HUES6 (cell line): Measurements from ENCODE around the gene HIVEP3.

ENCODE experiments used
- H3K27ac ChIP-seq: 2 replicates; pipeline ENCODE4 v1.7.0; 2013; ENCODE audit warnings: low read depth, mild to moderate bottlenecking, low read length, inconsistent platforms
- H3K27me3 ChIP-seq: 2 replicates; pipeline ENCODE4 v1.6.1; 2013; ENCODE audit warnings: low read length; ENCODE audit not compliant: control insufficient read depth, insufficient read depth
- H3K36me3 ChIP-seq: 2 replicates; pipeline ENCODE4 v1.6.1; 2013; ENCODE audit warnings: low read length; ENCODE audit not compliant: control insufficient read depth, insufficient read depth
- H3K4me1 ChIP-seq: 2 replicates; pipeline ENCODE4 v1.6.1; 2013; ENCODE audit warnings: low read length; ENCODE audit not compliant: control insufficient read depth, insufficient read depth
- H3K4me3 ChIP-seq: 2 replicates; pipeline ENCODE4 v1.5.1; 2013; ENCODE audit warnings: low read depth, low read length
- H3K9ac ChIP-seq: one replicate; pipeline ENCODE4 v1.6.1; 2013; ENCODE audit warnings: mild to moderate bottlenecking, low read length
- H3K9me3 ChIP-seq: 2 replicates; pipeline ENCODE4 v1.6.1; 2013; ENCODE audit warnings: low read depth, low read length; ENCODE audit not compliant: control insufficient read depth, insufficient read depth

The HIVEP3 gene

DNA sequence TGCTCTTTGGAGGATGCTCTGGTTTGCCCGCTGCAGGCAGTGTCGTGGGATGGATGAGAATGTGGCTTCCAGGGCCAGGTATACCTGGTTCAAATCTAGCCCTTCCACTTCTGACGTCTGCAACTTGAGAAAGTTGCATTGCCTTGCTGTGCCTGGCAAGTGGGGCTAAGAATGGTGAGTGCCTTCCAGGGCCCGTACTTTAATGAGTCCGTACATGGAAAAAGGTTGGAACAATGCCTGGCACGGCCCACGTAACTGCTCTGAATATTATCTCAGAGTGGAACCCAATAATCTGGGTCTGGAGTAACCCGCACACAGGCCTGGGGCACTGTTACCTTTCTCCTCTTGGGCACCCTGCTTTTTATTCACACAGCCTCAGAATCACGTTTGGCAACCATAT is 287.6 kb downstream of the HIVEP3 start:
- Histone ChIP-seq H3K27me3 (no peaks in the 10 kb centered on the region), H3K4me1 (no peaks in the 10 kb centered on the region), H3K27ac (no peak overlapping the region), H3K4me3 (no peak overlapping the region), H3K36me3 (no peaks in the 10 kb centered on the region), H3K9ac (no peak overlapping the region), H3K9me3 (no peaks in the 10 kb centered on the region)

DNA sequence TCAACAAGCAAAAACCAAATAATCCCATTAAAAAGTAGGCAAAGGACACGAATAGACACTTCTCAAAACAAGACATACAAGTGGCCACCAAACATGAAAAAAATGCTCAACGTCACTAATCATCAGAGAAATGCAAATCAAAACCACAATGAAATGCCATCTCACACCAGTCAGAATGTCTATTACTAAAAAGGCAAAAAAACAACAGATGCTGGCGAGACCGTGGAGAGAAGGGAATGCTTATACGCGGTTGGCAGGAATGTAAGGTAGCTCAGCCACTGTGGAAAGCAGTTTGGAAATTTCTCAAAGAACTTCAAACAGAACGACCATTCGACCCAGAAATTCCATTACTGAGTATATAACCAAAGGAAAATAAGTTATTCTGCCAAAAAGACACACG is 289.2 kb downstream of the HIVEP3 start:
- Histone ChIP-seq H3K27ac (no peak overlapping the region), H3K9ac (no peak overlapping the region), H3K9me3 (no peaks in the 10 kb centered on the region), H3K36me3 (no peaks in the 10 kb centered on the region), H3K27me3 (no peaks in the 10 kb centered on the region), H3K4me3 (no peak overlapping the region), H3K4me1 (no peaks in the 10 kb centered on the region)

DNA sequence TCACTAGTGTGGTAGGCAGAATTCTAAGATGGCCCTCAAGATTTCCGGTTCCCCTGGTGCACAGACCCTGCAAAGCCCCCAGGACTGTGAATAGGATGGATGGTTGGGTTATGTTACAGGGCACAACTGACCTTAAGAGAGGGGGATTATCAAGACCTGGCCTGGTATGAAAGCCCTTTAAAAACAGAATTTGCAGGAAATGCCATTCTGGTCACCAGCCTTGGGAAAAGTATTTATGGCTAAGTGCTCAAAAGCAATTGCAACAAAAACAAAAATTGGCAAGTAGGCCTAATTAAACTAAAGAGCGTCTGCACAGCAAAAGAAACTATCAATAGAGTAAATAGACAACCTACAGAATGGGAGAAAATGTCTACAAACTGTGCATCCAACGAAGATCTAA is 289.6 kb downstream of the HIVEP3 start:
- Histone ChIP-seq H3K27ac (no peak overlapping the region), H3K9me3 (no peaks in the 10 kb centered on the region), H3K4me3 (no peak overlapping the region), H3K36me3 (no peaks in the 10 kb centered on the region), H3K27me3 (no peaks in the 10 kb centered on the region), H3K4me1 (no peaks in the 10 kb centered on the region), H3K9ac (no peak overlapping the region)

DNA sequence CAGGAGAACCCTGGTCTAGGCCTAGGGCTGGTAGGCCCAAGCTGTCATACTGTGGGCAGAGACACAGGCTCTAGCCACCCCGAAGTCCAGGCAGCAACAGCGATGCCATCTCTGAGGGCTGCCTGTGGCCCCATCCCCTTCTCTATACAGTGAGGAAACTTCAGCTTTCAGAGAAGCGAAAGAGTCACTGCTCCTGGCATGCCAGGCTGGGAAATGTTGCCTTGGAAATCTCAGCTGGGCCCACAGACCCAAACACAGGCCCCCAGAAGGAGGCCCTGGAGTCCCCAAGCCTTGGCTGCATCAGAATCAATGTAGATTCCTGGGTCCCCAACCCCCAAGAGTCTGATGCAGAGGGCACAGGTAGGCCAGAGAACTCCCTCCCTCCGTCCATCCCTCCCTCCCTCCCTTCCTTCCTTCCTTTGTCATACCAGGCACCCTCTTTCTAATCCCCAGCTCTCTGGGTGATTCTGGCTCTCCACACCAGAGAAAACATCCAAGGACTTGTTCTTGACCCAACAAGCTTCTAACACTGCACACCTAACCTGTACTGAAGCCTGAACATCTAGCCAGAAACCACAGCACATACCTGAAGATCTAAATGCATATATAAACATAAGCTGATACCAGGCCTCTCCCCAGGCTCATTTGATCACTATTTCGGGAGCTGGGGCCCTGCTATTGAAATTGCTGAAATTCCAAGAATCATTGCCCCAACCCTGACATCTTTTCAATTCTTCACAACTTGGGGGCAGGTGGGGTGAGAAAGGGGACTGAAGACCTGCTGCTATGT is 291.0 kb downstream of the HIVEP3 start:
- no peaks in the 10 kb centered on the region for H3K36me3 ChIP-seq
- H3K27ac ChIP-seq = no peak overlapping the region
- no peak overlapping the region for H3K4me3 ChIP-seq
- H3K9me3 ChIP-seq = no peaks in the 10 kb centered on the region
- H3K9ac ChIP-seq = no peak overlapping the region
- H3K27me3 ChIP-seq = no peaks in the 10 kb centered on the region
- H3K4me1 ChIP-seq = no peaks in the 10 kb centered on the region; the same call in 1 of the 2 replicates

DNA sequence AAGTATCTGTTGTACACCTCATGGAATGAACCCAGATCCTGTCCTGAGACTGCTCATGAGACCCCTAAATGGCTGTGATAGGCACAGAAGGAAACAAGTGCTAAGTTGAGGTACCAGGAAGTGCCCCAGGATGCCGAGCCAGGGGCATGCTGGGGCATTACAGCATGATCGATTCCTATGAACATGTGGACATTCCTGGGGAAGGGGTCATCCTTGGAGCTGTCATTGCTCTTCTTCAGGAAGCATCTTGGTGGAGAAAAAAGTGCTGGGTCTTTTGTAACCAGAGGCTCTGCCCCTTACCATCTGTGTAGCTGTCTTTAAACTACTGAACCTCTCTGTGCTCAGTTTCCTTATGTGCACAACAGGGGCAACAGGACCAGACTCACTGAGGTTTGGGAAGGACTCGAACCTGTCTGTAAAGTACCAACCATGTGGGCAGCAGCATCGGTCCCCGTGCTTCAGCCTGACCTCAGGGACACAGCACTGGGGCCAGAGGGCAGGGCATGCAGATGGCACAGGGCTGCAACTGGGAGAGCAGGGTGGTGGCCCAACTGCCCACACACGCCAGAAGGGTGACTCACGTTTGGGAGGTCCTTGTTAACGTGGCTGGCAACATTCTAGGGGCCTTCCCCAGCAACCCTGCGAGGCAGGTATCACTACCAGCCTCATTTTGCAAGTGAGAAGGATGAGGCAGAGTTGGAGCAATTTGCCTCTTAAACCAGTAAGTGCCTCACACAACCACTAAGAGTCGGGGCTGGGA is 291.9 kb downstream of the HIVEP3 start:
- Histone ChIP-seq H3K9ac (no peak overlapping the region), H3K4me3 (no peak overlapping the region), H3K36me3 (no peaks in the 10 kb centered on the region), H3K27me3 (no peaks in the 10 kb centered on the region), H3K27ac (no peak overlapping the region), H3K4me1 (no peaks in the 10 kb centered on the region; the same call in 1 of the 2 replicates), H3K9me3 (no peaks in the 10 kb centered on the region)

DNA sequence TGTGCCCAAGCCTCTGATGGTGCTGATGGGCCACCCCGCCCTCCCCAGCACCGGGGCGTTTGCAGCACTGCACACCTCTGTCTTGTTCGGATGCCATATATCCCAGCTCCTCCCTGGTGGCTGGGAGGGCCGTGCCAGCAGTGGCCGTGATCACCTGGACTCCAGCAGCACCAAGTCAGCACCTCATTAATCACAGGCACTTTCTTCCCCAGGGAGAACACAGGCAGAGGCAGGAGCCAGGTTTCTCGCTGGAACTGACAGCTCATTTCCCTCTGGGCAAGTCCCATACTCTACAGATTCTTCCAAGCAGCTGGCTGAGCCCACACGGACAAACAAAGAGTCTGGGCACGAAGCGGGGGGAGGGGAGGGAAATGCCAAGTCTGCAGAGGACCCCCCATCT is 292.6 kb downstream of the HIVEP3 start:
- Histone ChIP-seq H3K36me3 (no peaks in the 10 kb centered on the region), H3K27me3 (no peaks in the 10 kb centered on the region), H3K4me3 (no peak overlapping the region), H3K9ac (no peak overlapping the region), H3K9me3 (no peaks in the 10 kb centered on the region), H3K4me1 (no peaks in the 10 kb centered on the region; the same call in 1 of the 2 replicates), H3K27ac (no peak overlapping the region)

DNA sequence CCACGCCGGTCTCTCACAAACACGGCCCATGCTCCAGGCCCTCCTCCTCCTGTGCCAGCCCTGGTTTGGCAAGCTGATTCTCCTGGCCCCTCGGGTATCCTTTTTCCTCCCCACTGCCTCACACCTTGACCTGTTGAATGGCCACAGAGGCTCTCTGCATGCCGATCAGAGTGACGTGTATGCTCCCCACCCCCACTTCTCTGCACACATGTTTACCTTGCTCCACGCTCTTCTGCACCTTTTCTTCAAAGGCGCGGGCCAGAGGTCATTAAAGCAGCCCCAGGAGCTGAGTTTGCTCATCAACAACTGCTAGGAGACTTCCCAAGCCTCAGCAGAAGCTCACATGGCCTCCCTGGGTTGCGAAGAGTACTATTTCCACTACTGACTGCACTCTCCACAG is 295.0 kb downstream of the HIVEP3 start:
- Histone ChIP-seq H3K9me3 (no peaks in the 10 kb centered on the region), H3K9ac (no peak overlapping the region), H3K4me3 (no peak overlapping the region), H3K36me3 (no peaks in the 10 kb centered on the region), H3K27me3 (no peaks in the 10 kb centered on the region), H3K27ac (no peak overlapping the region), H3K4me1 (peaks cover 19% of the 10 kb centered on the region)

DNA sequence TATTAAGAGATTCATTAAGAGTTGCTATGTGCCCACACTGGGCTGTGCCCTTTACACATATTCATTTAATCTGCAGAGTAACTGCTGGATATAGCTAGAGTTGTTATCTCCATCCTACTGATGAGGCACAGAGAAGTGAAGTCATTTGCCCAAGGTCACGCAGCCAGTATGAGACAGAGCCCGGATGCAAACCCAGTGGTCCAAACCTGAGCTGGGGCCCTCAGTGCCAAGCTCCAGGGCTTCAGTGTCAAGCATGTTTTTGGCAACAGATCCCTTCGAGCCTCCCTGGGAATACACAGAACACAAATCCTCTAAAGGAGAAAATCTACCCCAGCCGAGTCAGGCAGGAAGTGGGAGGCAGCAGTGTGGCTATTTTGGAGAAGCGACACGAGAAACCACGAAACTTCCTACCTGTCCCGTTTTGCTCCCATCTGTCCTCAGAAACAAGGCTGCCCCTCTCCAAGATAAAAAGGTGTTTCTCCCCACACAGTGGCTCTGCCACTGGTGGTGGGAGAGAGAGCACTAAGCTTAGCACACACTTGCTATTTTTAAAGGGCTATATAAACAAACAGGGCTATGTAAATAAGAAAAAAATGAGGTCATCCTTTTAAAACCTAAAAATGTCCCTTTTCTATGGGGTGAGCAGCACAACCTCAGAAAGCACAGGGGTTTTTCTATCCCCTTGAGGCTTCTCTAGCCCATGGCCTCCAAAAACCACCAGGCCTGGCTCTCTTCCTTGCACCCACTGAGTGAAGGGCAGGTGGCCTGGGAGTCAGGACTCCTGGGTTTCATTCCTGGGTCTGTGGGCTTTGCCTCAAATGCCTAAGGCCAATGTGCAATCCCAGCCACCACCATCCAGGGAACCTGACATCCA is 295.6 kb downstream of the HIVEP3 start:
- no peak overlapping the region for H3K27ac ChIP-seq
- peaks cover 19% of the 10 kb centered on the region for H3K4me1 ChIP-seq
- no peaks in the 10 kb centered on the region for H3K27me3 ChIP-seq
- H3K9ac ChIP-seq = no peak overlapping the region
- H3K4me3 ChIP-seq = no peak overlapping the region
- H3K9me3 ChIP-seq = no peaks in the 10 kb centered on the region
- H3K36me3 ChIP-seq = no peaks in the 10 kb centered on the region

DNA sequence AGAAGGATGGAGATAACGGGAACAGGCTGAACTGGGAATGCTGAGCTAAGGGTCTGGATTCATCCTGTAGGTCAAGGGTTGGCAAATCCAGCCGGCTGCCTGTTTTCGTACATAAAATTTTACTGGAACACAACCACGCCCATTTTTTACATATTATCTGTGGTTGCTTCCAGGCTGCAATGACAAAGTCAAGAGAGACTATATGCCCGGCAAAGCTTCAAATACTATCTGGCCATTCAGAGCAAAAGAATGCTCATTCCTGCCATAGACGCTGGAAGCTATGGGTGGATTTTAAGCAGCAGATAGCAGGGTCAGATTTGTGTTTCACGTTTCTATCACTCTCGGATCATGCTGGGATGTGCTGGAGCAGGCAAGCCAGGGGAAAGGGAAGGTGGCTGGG is 296.3 kb downstream of the HIVEP3 start:
- no peak overlapping the region for H3K4me3 ChIP-seq
- H3K9ac ChIP-seq = no peak overlapping the region
- H3K9me3 ChIP-seq = no peaks in the 10 kb centered on the region
- H3K27me3 ChIP-seq = no peaks in the 10 kb centered on the region
- no peak overlapping the region for H3K27ac ChIP-seq
- peaks cover 19% of the 10 kb centered on the region for H3K4me1 ChIP-seq
- no peaks in the 10 kb centered on the region for H3K36me3 ChIP-seq

DNA sequence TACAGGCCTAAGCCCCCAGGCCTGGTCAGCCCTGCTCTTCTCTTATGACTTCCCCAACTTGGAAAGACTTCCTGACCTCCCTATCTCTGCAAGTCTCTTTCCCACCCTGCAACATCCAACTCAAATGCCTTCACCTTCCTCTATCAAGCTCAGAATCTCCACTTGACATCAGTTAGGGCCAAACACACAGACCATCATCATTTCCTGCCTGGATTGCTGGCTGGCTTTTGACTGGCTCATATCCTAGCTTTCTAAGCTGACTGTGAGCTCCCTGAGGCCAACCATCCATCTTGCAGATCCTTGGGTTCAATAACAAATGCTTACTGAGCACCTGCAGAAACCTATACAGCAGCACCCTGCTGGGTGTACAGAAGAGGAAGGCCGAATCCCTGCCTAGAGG is 296.9 kb downstream of the HIVEP3 start:
- no peak overlapping the region for H3K4me3 ChIP-seq
- H3K9me3 ChIP-seq = no peaks in the 10 kb centered on the region
- H3K27ac ChIP-seq = no peak overlapping the region
- H3K27me3 ChIP-seq = no peaks in the 10 kb centered on the region
- H3K4me1 ChIP-seq = peaks cover 19% of the 10 kb centered on the region
- no peaks in the 10 kb centered on the region for H3K36me3 ChIP-seq
- no peak overlapping the region for H3K9ac ChIP-seq

DNA sequence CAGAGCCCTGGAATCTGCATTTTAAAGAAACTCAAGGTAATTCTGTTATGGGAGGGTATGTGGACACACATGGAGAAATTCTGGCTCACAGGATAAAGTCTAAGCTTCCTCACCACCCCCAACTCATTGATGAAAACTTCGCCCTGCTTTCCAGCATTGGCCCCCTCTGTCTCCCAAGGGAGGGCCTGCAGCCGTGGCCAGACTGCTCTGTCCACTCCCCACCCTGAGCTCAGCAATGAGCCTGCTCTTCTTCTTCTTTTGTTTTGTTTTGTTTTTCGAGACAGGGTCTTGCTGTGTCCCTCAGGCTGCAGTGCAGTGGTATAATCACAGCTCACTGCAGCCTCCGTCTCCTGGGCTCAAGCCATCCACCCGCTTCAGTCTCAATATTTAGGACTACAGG is 297.5 kb downstream of the HIVEP3 start:
- peaks cover 19% of the 10 kb centered on the region for H3K4me1 ChIP-seq
- H3K27ac ChIP-seq = no peak overlapping the region
- H3K9ac ChIP-seq = no peak overlapping the region
- no peaks in the 10 kb centered on the region for H3K36me3 ChIP-seq
- H3K4me3 ChIP-seq = no peak overlapping the region
- H3K27me3 ChIP-seq = no peaks in the 10 kb centered on the region
- no peaks in the 10 kb centered on the region for H3K9me3 ChIP-seq
